Left cardiac atrium (tissue), 4 donors: Measurements from ENCODE around the gene WWOX. TPM values are rescaled to one million over a fixed set of nuclear protein-coding genes. Genes with fewer than 3 reads are reported as not detected.

Experiments used
- ATAC-seq, 2 donors: fragments of 200-7000 bp; cut with Tn5 transposase; one replicate each; pipeline ENCODE4 v1.9.1; 2020; ENCODE audit warnings: mild to moderate bottlenecking in 2 of 2, moderate library complexity in 2 of 2
- DNase-seq: peaks from one replicate; pipeline ENCODE4 v3.0.0-alpha.2; 2020
- intact Hi-C, 2 donors: fragments of 100-400 bp; cut with DNase I; formaldehyde crosslinking; loops; one replicate each; pipeline versions ENCODE4 v1.14.1 to v1.15.1; 2022 to 2023
- total RNA-seq, 2 donors: library from RNA; stranded (reverse); fragmentation: NEBNext Ultra II Directional; extraction: Animal tissue kit (Norgen Biotek cat#: 25700); gene quantifications; one replicate each; pipeline ENCODE4 v1.2.1, GENCODE V29; 2021
- donor health status: DM: no; HTN: yes; CAD: no.
- donor health status: DM: no; HTN: yes; CAD: no; lungs with severe emphysema.
- donor health status: DM: yes; HTN: yes; CAD: no.
- donor health status: Dilated cardiomyopathy.

Gene WWOX
- total RNA-seq, 2 donors from 2014 or later, result 7.6 to 8.6 TPM

DNA sequence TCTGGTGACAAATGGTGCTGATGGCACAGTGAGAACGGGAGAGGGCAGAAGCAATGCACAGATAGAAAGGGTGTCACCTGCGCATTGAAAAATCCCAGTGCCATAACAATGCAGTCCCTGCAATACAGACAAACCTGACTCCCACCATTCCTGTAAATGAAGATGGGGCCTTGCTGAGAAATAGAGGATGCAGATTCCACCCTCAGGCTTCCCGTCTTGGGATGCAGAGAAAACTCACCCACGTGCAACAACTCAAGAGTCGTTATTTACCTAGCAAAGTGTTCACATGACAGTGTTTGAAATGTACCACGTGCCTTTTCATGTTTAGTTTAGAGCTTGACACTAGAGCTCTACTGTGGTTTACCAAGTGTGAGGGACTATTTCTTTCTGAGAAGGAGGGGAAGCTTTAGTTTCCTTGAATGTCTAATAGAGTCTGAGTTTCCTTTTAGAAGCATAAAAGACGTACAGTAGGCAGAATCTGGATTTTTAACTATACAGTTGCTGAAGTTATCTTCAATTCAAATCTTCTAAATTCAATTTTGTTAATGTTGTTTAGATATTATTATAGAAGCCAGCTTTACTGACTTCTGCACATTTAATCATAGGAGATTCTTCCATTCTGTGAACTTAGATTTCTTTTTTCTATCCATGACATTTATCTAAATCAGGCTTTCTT is 35.6 kb downstream of the WWOX start:
- ATAC-seq, result no peak
- intact Hi-C loops, result no loop called here
- no peak for DNase-seq

DNA sequence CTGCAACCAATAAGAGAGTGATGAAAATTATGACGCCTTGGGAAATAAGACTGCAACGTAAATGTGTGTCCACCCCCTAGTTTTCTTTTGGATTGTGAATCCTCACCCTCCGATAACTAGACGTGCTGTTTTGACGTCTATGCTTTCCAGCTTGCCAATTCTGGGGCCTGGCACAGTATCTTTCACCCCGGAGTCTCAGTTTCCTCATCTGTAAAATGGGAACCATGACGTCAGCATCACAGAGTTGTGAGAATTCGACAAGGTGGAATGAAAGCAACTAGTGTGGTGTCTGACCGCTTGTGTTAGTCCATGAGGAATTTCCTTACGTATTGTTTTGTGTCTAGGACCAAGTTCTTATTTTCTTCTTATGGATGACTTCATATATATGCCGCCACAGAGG is 37.7 kb downstream of the WWOX start:
- intact Hi-C loops, result no loop called here
- ATAC-seq (no peak), DNase-seq (no peak)

DNA sequence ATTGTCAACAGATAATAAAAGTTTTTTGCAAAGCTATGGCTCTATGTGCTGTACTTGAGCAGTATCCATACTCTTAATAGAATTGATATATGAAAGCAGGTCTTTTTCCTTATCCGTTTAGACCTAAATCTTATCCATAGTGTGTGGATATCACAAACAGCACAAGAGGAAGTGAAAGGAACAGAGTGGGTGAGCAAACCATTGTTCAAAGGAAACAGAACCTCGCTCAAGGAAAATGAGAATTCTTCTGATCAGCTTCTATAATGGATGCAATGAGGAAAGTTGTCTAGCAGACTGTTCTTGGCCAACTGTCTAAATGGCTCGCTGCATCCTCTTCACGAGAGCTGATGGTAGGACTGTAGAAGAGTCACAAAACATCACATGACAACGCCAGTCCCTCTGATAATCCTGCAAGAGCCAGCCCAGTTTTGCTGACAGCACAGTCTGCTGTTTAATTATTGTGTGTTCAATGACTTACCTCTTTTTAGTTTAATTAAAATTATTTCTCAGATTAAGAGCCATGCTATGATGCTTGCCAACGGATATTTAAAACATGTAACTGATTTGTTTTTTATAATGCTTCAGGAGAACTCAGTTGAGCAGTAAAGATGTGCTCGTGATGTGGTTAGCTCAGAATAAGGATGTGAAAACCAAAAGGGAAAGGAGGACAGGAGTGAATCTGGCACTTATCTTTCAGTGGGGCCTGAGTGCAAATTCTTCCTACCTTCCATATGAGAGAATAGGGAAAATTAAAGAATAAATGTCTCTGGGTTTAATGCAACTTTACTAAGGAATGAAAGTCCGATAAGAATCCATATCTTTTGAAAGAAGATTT is 38.5 kb downstream of the WWOX start:
- DNase-seq, result no peak
- no peak for ATAC-seq
- intact Hi-C loops, result no loop called here

DNA sequence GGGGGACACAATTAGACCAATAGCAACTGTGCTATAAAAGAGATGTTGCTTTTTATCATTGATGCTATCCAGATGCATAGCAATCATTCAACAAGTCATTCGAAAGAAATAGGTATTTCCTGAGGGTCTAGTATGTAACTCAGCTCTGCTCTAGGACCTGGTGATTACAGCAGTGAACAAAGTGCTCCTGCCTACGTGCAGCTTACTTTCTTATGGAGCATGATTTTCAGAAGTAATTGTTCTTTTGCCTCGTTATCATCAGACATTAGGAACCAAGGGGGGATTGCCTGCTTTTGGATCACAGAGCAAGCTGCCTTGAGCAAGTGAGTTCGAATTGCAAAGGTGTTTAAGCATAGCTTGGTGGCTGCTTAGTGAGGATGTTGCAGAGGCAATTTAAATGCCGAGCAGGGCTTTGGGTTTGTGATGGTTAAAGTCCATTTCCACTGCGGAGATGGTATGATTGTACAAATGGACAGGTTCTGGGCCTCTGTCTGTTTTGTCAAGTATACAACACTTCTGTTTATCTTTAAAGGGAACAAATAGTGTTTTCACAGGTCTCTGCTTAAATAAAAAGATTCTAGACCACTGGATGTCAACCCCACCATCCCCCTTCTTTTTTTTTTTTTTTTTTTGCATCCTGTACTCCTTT is 41.5 kb downstream of the WWOX start:
- intact Hi-C loops, result no loop called here
- ATAC-seq, result no peak
- DNase-seq, result no peak

- peak in 1 of 2 donors; percentile 72 for ATAC-seq
- intact Hi-C loops, result no loop called here
- DNase-seq, result no peak
Observed at GRCh38 chr16:78142788-78143187, 43.3 kb downstream of the WWOX start.

DNA sequence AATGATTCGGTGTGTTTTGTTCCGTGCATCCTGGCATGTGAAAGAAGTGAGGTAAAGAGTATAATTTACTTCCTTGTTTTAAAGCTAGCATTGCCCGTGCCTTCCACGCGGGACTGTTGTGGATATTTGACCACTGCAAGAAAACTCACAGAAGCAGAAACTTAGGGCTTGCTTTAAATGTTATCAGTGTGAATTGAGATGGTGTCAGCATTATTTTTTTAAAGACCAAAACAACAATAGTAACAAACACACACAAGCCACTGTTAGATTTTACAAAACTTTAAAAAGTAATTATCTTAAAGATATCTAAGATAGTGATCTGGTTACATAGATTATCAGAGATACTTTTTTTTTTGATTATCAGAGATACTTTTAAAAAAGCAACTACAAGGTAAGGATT is 47.4 kb downstream of the WWOX start:
- ATAC-seq (no peak), DNase-seq (no peak)
- intact Hi-C loops, result no loop called here

GRCh38 chr16:78147911-78148401 is 48.5 kb downstream of the WWOX start:
- DNase-seq, result no peak
- no peak for ATAC-seq
- intact Hi-C loops, result no loop called here

GRCh38 chr16:78150233-78150632 is 50.8 kb downstream of the WWOX start:
- no peak for DNase-seq
- intact Hi-C loops, result no loop called here
- no peak for ATAC-seq

GRCh38 chr16:78154729-78155461 is 55.4 kb downstream of the WWOX start:
- intact Hi-C loops, result no loop called here
- ATAC-seq (no peak), DNase-seq (no peak)

- DNase-seq (no peak), ATAC-seq (no peak)
- intact Hi-C loops, result no loop called here
Observed at GRCh38 chr16:78155791-78156345, 56.4 kb downstream of the WWOX start.

GRCh38 chr16:78161023-78161729 is 61.7 kb downstream of the WWOX start:
- intact Hi-C loops, result no loop called here
- no peak for DNase-seq
- ATAC-seq, result no peak

GRCh38 chr16:78163772-78164670 is 64.6 kb downstream of the WWOX start:
- ATAC-seq (no peak), DNase-seq (no peak)
- intact Hi-C loops, result no loop called here

DNA sequence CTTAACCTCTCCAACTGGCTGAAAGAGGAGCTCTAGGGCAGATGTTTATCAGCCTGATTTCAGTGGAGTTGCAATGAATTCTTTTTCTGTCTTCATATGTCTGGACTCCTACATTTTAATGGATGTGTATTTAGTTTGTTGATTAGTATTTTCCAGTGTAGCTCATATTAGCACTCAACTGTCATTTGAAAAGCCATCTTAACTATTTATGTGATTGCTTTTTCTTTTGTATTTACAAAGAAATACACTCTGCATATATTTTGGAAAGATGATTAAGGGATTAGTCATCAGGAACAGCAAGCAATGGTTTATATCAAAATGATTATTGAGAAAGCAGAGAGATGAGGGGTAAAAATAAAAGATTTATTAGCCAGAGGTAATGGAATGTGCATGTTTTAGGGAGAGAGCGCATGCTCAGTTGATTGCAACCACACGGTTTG is 71.1 kb downstream of the WWOX start:
- no peak for DNase-seq
- intact Hi-C loops, result no loop called here
- ATAC-seq, result no peak

DNA sequence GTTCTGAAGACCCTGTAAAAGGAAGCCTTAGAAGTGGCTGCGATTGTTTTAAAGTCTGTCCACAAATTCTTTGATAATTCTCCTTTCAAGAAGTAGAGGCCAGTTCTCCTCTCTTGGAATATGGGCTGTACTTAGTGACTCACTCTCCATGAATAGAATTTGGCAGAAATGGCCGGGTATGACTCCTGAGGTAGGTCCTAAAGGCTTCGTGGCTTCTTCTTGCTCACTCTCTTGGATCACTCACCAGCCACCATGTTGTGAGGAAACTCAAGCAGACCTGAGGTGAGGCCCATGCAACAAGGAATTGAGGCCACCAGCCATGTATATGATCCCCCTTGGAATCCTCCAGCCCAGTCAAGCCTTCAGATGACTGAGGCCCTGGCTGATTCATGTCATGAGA is 75.8 kb downstream of the WWOX start:
- DNase-seq (no peak), ATAC-seq (no peak)
- intact Hi-C loops, result no loop called here

DNA sequence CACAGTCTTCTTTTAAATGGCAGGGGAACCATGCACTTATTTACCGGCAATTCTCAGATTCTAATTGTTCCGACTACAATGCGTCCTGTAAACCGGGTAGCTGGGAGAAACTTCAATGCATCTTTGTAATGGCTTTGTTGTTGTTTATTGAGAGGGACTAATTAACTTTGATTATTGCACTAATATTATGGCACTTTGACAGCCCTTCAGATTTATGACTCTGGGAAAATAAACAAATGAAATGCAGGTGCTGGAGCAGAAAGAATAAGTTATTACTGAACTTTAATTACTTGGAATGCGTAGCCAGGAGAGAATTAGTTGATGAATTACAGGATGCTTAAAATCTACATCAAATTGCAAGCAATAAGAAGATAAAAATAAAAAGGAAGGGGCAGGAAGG is 77.0 kb downstream of the WWOX start:
- intact Hi-C loops, result no loop called here
- no peak for ATAC-seq
- DNase-seq, result no peak

DNA sequence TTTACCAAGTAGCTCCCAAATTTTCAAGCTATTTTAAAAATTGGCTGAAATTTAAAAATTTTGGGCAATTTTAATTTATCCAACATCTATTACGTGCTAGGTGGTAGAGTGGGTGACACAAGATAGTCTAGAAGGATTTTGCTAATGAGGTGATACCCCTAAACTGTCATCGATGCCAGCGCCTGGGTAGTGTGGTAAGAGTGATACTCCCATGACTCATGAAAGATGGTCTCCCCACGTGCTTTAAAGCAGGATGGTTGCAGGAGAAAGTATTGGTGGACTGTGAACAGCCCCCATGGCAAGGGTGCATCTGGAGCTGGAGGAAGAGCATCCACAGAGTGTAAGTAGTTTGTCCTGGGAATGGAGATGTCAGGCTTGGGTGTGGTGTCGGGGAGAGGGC is 77.8 kb downstream of the WWOX start:
- intact Hi-C loops, result no loop called here
- ATAC-seq (no peak), DNase-seq (no peak)

DNA sequence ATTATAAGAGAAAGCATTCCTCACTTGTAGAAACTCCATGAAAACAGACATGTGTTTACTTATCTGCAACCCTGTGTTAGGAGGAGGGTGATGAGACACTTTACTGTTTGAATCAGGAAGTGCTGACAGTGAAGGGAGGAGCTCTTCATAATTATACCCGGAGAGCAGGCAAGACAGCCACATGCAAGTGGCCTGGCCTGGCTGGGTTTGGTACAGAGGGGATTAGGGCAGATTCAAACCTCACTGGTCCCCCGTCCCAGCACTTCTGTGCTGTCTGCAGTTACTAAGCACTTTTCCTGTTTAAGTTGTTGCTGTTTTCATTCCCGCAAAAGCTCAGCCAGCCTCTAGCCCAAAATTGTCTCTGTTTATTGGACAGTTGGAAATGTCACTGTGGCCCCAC is 78.5 kb downstream of the WWOX start:
- ATAC-seq (peak in 1 of 2 donors; percentile 49), DNase-seq (no peak)
- intact Hi-C loops, result no loop called here

DNA sequence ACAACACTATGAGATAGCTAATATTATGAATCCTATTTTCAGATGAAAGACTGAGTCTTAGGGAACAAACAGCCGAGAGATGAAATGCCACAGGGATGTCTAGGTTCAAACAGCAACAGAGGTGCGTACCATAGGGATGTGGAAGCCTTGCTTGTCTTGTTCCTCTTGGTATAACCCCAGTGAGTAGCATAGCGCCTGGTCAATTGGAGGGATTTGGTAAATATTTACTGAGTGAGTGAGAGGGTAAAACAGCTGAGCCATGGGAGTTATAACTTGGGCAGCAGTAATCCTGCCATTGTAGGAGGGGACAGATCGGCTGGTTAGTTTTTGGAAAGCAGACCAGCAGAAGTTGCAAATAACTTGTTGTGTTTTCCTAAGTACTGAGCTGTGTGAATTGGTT is 80.2 kb downstream of the WWOX start:
- intact Hi-C loops, result no loop called here
- no peak for DNase-seq
- ATAC-seq, result no peak
